ENCODE results near the gene LRRC57. TPM values are rescaled to one million over a fixed set of nuclear protein-coding genes. Genes with fewer than 3 reads are reported as not detected.
A peak's percentile ranks its signal among the peaks of the same experiment; 100 is the strongest.

The LRRC57 gene
- total RNA-seq, 4 donors from 2014 or later = 12.8 to 20.1 (median 17.3) TPM

DNA sequence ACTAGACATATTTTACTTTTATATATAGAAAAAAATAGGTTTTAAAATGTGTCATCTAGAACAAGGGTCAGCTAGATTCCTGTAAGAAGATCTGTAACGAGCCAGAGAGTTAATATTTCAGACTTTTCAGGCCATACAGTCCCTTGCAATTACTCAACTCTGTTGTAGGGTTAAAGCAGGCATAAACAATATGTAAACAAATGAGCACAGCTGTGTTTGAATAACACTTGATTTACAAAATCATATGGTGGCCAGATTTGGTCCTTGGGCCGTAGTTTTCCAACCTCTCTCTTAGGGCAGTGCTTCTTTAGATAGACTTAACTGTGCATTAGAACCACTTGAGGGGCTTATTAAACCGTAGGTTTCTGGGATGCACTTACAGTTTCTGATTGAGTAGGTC, 19.6 kb downstream of the LRRC57 start:
- intact Hi-C loops (cut with DNase I) = no loop called here
- Histone ChIP-seq H3K4me3 (no peak overlapping the region), H3K27ac (replicated peaks in 1 of 4) (no peak overlapping the region), H3K9me3 (no peaks in the 10 kb centered on the region), H3K27me3 (no peaks in the 10 kb centered on the region), H3K36me3 (peaks cover 25 to 90% (median 70%) of the 10 kb centered on the region in 4 donors), H3K4me1 (no peaks in the 10 kb centered on the region)
- no peak for TF ChIP-seq POLR2A (IDR thresholded peaks at IDR 0.05; ENCODE audit: low read depth)
- TF ChIP-seq, protein P1, sequence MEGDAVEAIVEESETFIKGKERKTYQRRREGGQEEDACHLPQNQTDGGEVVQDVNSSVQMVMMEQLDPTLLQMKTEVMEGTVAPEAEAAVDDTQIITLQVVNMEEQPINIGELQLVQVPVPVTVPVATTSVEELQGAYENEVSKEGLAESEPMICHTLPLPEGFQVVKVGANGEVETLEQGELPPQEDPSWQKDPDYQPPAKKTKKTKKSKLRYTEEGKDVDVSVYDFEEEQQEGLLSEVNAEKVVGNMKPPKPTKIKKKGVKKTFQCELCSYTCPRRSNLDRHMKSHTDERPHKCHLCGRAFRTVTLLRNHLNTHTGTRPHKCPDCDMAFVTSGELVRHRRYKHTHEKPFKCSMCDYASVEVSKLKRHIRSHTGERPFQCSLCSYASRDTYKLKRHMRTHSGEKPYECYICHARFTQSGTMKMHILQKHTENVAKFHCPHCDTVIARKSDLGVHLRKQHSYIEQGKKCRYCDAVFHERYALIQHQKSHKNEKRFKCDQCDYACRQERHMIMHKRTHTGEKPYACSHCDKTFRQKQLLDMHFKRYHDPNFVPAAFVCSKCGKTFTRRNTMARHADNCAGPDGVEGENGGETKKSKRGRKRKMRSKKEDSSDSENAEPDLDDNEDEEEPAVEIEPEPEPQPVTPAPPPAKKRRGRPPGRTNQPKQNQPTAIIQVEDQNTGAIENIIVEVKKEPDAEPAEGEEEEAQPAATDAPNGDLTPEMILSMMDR (IDR thresholded peaks at IDR 0.05) = no peak
- no peak for TF ChIP-seq POLR2AphosphoS5 (IDR thresholded peaks at IDR 0.05)
- TF ChIP-seq EP300 (IDR thresholded peaks at IDR 0.05) = no peak
- WGBS = 83% methylated on average over 3 of the region's 3 CpGs
- no peak for DNase-seq (ENCODE audit: extremely low spot score)

DNA sequence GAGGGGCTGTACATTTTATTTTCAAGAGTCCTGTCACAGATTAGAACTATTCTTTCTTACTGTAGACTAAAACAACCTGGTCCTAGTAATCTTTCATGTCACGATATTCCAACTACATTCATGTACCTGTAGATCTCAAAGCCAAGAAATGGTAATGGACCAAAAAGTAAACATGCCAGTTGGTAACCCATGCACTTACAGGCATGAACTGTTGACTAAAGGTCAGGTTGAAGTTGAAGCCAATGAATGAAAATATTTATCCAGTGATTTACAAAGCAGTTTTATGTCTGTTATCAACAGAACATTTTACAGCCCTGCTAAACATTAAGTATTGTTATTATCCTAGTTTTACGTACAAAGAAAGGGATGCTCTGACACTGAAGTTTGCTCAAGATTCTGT, 25.3 kb downstream of the LRRC57 start:
- H3K36me3 ChIP-seq = peaks cover 33 to 88% (median 52%) of the 10 kb centered on the region in 4 donors
- 95% methylated on average over 2 of the region's 2 CpGs for WGBS

DNA sequence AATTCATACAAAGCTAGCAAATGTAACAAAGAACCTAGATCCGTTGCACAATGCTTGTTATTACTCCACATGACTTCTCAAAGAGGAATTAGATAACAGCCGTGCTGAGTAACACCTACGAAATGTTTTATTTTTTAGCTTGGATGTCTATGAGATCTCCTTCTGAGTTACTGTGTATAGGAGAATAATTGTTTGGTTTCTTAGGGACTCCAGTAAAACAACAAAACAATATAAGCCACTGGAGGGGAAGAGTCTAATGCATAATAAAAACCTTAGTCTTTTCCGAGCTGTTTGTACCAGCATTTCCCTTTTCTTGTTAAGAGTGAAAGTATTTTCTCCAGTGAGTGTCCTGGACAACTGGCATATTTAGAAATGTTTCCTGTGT, 37.6 kb downstream of the LRRC57 start:
- TF ChIP-seq POLR2A (IDR thresholded peaks at IDR 0.05; ENCODE audit: low read depth) = no peak
- TF ChIP-seq EP300 (IDR thresholded peaks at IDR 0.05) = no peak
- no peak for TF ChIP-seq POLR2AphosphoS5 (IDR thresholded peaks at IDR 0.05)
- TF ChIP-seq, protein P1 (IDR thresholded peaks at IDR 0.05) = no peak
- H3K27ac ChIP-seq (replicated peaks in 1 of 4) = peak overlapping the region; percentile 3 to 46 (median 27)
- no peak for DNase-seq (ENCODE audit: extremely low spot score)
- WGBS = 56% methylated on average over 4 of the region's 4 CpGs
- H3K27me3 ChIP-seq = no peaks in the 10 kb centered on the region
- peaks cover 10 to 36% (median 29%) of the 10 kb centered on the region in 4 donors for H3K36me3 ChIP-seq
- peak overlapping the region in 2 of 4 donors; percentile 13 to 14 for H3K4me3 ChIP-seq
- intact Hi-C loops (cut with DNase I) = no loop called here
- no peaks in the 10 kb centered on the region for H3K9me3 ChIP-seq
- H3K4me1 ChIP-seq = peaks cover 13 to 32% (median 25%) of the 10 kb centered on the region in 4 donors

More for the DNA sequence above, 25.3 kb downstream of the LRRC57 start:
- H3K27me3 ChIP-seq = no peaks in the 10 kb centered on the region
- intact Hi-C loops (cut with DNase I) = no loop called here
- no peak overlapping the region for H3K27ac ChIP-seq (replicated peaks in 1 of 4)
- H3K4me3 ChIP-seq = no peak overlapping the region
- no peaks in the 10 kb centered on the region for H3K4me1 ChIP-seq
- TF ChIP-seq POLR2AphosphoS5 (IDR thresholded peaks at IDR 0.05) = no peak
- TF ChIP-seq POLR2A (IDR thresholded peaks at IDR 0.05; ENCODE audit: low read depth) = no peak
- TF ChIP-seq, protein P1 (IDR thresholded peaks at IDR 0.05) = no peak
- no peak for TF ChIP-seq EP300 (IDR thresholded peaks at IDR 0.05)
- H3K9me3 ChIP-seq = no peaks in the 10 kb centered on the region
- DNase-seq (ENCODE audit: extremely low spot score) = no peak

DNA sequence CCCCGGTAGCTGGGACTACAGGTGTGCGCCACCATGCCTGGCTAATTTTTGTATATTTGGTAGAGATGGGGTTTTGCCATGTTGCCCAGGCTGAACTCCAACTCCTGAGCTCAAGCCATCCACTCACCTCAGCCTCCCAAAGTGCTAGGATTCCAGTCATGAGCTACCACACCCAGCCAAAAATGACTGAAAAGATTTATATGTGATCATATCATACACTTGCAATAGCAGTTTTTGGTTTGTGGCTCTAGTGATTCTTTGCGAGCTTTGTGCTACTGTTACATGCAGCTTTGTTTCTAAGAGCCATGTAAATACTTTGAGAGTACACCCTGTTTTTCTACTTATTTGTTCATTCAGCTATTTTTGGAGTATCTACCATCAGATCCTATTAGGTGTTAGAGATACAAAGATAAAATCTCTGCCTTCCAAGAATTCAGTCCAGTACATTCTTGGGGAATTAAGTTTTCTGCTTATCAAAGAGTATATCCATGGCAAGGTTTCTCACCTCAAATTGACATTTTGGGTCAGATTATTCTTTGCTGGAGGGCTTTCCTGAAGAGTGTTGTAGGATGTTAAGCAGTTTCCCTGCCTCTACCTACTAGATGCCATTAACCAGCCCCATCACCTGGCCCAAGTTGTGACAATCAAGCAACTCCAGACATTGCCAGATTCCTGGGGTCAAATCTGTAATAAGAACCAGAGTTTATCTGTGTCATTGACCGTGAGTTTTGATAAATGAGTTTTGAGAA, 38.2 kb downstream of the LRRC57 start:
- WGBS = 88% methylated on average over 4 of the region's 4 CpGs
- Histone ChIP-seq H3K9me3 (no peaks in the 10 kb centered on the region), H3K36me3 (peaks cover 10 to 30% (median 24%) of the 10 kb centered on the region in 4 donors), H3K27me3 (no peaks in the 10 kb centered on the region), H3K4me1 (peaks cover 13 to 32% (median 25%) of the 10 kb centered on the region in 4 donors), H3K27ac (replicated peaks in 1 of 4) (peak overlapping the region in 3 of 4 donors; percentile 24 to 46 (median 36)), H3K4me3 (no peak overlapping the region)
- TF ChIP-seq POLR2A (IDR thresholded peaks at IDR 0.05; ENCODE audit: low read depth) (no peak), EP300 (IDR thresholded peaks at IDR 0.05) (no peak), POLR2AphosphoS5 (IDR thresholded peaks at IDR 0.05) (no peak)
- intact Hi-C loops (cut with DNase I) = no loop called here
- DNase-seq (ENCODE audit: extremely low spot score) = no peak

DNA sequence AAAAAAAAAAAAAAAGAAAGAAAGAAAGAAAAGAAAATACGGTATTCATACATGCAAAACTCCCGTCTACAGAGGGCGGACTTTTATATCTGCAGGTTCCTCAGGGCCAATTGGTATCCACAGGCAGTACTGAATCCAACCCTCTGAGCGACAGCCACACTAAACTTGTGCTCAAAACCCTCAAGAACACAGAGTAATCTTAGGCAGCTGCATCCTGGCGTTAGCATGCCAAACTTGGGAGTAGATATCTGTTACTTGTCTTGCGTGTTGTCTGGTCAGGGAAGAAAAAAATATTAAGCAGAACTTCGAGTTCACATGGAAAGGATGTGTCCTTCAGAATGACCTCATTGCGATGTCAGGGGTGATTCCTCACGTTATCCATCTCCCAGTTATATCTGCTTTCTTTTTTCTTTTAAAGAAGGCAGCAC, 40.3 kb downstream of the LRRC57 start:
- 60% methylated on average over 9 of the region's 9 CpGs for WGBS
- no peak for TF ChIP-seq POLR2A (IDR thresholded peaks at IDR 0.05; ENCODE audit: low read depth)
- TF ChIP-seq, protein P1 (IDR thresholded peaks at IDR 0.05) = peak in 1 of 3 experiments; percentile 5
- TF ChIP-seq POLR2AphosphoS5 (IDR thresholded peaks at IDR 0.05) = peak in 1 of 2 donors; percentile 40
- no peak for TF ChIP-seq EP300 (IDR thresholded peaks at IDR 0.05)
- Histone ChIP-seq H3K36me3 (peaks cover 0 to 8% (median 3%) of the 10 kb centered on the region in 4 donors), H3K27ac (replicated peaks in 1 of 4) (peak overlapping the region in 3 of 4 donors; percentile 2 to 37 (median 33)), H3K9me3 (no peaks in the 10 kb centered on the region), H3K4me1 (peaks cover 24 to 42% (median 34%) of the 10 kb centered on the region in 4 donors), H3K4me3 (no peak overlapping the region), H3K27me3 (no peaks in the 10 kb centered on the region)
- no peak for DNase-seq (ENCODE audit: extremely low spot score)
- intact Hi-C loops (cut with DNase I) = no loop called here
